PC-9 (cell line): ENCODE results near the gene CLMN. TPM values are rescaled to one million over a fixed set of nuclear protein-coding genes. Genes with fewer than 3 reads are reported as not detected.

ENCODE experiments used
- BruUV-seq: library from RNA; stranded (reverse); fragments of 400-500 nt; replicated peaks from 2 replicates; lab custom pipeline; 2021; lab: Mats Ljungman, UMichigan
- CTCF ChIA-PET: fragments of 300-600 bp; sonication (Branson Sonifier 250); formaldehyde crosslinking; loops from one replicate; lab custom pipeline; 2022; ENCODE audit warnings: antibody characterized with exemption; lab: Charles Lee
- POLR2A ChIA-PET: fragments of 300-600 bp; sonication (Branson Sonifier 250); formaldehyde crosslinking; loops from one replicate; lab custom pipeline; 2022; ENCODE audit warnings: antibody characterized with exemption; ENCODE audit not compliant: unreplicated experiment; lab: Charles Lee
- DNase-seq, 2 experiments: peaks; one replicate each; pipeline versions ENCODE4 v3.0.0 to v3.0.0-alpha.2; 2015 to 2022; ENCODE audit warnings: mixed read lengths in 1 of 2
- H2AFZ ChIP-seq: fragments of 200-600 bp; sonication (generic); 2 replicates; pipeline ENCODE4 v1.8.1; 2017; ENCODE audit warnings: antibody characterized with exemption
- H3F3A ChIP-seq: fragments of 200-600 bp; sonication (generic); 2 replicates; pipeline ENCODE4 v1.8.1; 2017; ENCODE audit warnings: antibody characterized with exemption, mild to moderate bottlenecking, low read depth; ENCODE audit not compliant: insufficient read depth
- H3K27ac ChIP-seq: fragments of 200-600 bp; sonication (generic); 2 replicates; pipeline ENCODE4 v1.6.1; 2016; ENCODE audit warnings: mixed run types
- H3K27me3 ChIP-seq: fragments of 200-600 bp; sonication (generic); 2 replicates; pipeline ENCODE4 v1.6.1; 2016; ENCODE audit warnings: low read depth, mixed run types; ENCODE audit not compliant: insufficient read depth
- H3K36me3 ChIP-seq: fragments of 200-600 bp; sonication (generic); 2 replicates; pipeline ENCODE4 v1.6.1; 2016; ENCODE audit warnings: low read depth, mixed run types
- H3K4me1 ChIP-seq: fragments of 200-600 bp; sonication (generic); replicated peaks from 2 replicates; pipeline ENCODE4 v1.6.1; 2016; ENCODE audit warnings: mixed run types; ENCODE audit not compliant: insufficient read depth
- H3K4me2 ChIP-seq: fragments of 200-600 bp; sonication (generic); 2 replicates; pipeline ENCODE4 v1.6.1; 2017; ENCODE audit warnings: mixed run types
- H3K4me3 ChIP-seq: fragments of 200-600 bp; sonication (generic); 2 replicates; pipeline ENCODE4 v1.6.1; 2016; ENCODE audit warnings: mixed run types
- H3K79me2 ChIP-seq: fragments of 200-600 bp; sonication (generic); 2 replicates; pipeline ENCODE4 v1.6.1; 2017; ENCODE audit warnings: low read depth, mixed run types
- H3K9me2 ChIP-seq: fragments of 200-600 bp; sonication (generic); 2 replicates; pipeline ENCODE4 v1.8.1; 2017; ENCODE audit warnings: mild to moderate bottlenecking; ENCODE audit not compliant: insufficient read depth
- H3K9me3 ChIP-seq: fragments of 200-600 bp; sonication (generic); 2 replicates; pipeline ENCODE4 v1.8.1; 2016; ENCODE audit warnings: low read depth; ENCODE audit not compliant: insufficient read depth
- H4K20me1 ChIP-seq: fragments of 200-600 bp; sonication (generic); 2 replicates; pipeline ENCODE4 v1.8.1; 2017; ENCODE audit not compliant: insufficient read depth
- EZH2 ChIP-seq: fragments of 200-600 bp; sonication (generic); IDR thresholded peaks from 2 replicates; pipeline ENCODE4 v1.8.0; 2017; ENCODE audit warnings: antibody characterized with exemption, low read depth
- intact Hi-C: fragments of 100-400 bp; cut with micrococcal nuclease; formaldehyde crosslinking; loops from one replicate; pipeline ENCODE4 v1.10.0; 2022; ENCODE audit not compliant: unreplicated experiment
- total RNA-seq: library from RNA; stranded (reverse); gene quantifications from 2 replicates; pipeline ENCODE4 v1.2.3, GENCODE V29; 2021
- TF ChIP-seq, protein P1 (sequence below): fragments of 200-600 bp; sonication (generic); conservative IDR thresholded peaks from 2 replicates; pipeline ENCODE4 v1.6.1; 2017; ENCODE audit warnings: mixed run types, antibody characterized with exemption, mild to moderate bottlenecking, moderate library complexity

CLMN gene
- total RNA-seq, 1 experiment from 2014 or later, result 15.8 TPM

DNA sequence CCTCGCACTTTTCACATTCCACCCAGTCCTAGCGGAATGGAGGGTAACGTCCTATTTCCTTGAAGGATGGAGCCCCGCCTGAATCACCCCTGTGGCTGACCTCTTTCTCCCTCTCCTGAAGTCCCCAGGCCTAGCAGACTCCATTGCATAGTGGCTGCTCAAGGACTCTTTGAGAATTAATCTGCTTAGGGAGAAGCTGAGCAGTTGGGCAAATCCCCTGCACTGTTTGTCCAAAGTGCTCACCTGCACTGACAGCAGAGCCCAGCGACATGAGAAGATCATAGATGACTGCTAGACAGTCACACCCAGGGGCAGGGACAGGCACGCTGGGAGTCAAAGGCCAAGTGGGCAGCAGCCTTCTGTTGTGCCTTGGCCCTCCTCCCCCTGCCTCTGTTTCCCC, 124.7 kb downstream of the CLMN start:
- Histone ChIP-seq H3K9me3 (no peaks in the 10 kb centered on the region), H3K27ac (no peak overlapping the region), H2AFZ (no peak overlapping the region), H3K4me1 (peaks cover 18% of the 10 kb centered on the region), H3K4me3 (no peak overlapping the region), H3K79me2 (no peaks in the 10 kb centered on the region), H3K36me3 (no peaks in the 10 kb centered on the region), H4K20me1 (no peaks in the 10 kb centered on the region), H3K4me2 (no peak overlapping the region), H3F3A (peaks cover 9% of the 10 kb centered on the region; the same call in 1 of the 2 replicates), H3K9me2 (no peaks in the 10 kb centered on the region), H3K27me3 (no peaks in the 10 kb centered on the region)
- BruUV-seq, result no TSS peak
- CTCF ChIA-PET, result no interaction called here
- POLR2A ChIA-PET, result no interaction called here
- intact Hi-C loops, result no loop called here
- no peak for DNase-seq
- TF ChIP-seq, protein P1, sequence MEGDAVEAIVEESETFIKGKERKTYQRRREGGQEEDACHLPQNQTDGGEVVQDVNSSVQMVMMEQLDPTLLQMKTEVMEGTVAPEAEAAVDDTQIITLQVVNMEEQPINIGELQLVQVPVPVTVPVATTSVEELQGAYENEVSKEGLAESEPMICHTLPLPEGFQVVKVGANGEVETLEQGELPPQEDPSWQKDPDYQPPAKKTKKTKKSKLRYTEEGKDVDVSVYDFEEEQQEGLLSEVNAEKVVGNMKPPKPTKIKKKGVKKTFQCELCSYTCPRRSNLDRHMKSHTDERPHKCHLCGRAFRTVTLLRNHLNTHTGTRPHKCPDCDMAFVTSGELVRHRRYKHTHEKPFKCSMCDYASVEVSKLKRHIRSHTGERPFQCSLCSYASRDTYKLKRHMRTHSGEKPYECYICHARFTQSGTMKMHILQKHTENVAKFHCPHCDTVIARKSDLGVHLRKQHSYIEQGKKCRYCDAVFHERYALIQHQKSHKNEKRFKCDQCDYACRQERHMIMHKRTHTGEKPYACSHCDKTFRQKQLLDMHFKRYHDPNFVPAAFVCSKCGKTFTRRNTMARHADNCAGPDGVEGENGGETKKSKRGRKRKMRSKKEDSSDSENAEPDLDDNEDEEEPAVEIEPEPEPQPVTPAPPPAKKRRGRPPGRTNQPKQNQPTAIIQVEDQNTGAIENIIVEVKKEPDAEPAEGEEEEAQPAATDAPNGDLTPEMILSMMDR, result no peak
- no peak for TF ChIP-seq EZH2

DNA sequence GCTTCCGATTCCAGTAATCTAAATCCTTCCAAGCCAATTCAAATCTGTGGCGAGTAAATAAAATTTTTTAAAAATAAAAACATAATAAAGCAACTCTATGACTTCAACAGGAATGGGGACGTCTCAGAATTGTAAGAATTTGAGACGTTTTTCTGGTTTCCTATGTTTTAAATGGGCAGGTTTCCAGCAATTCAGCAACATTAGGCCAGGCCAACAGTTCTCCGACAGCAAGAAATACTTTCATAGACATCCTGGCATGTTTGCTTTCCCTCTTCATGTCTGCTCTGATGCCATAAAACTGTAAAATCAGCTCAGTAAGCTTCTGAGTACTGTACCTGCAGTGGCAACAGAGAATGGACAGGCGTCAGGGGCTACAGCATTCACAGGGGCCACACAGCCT, 126.6 kb downstream of the CLMN start:
- Histone ChIP-seq H3K27ac (no peak overlapping the region), H3K4me3 (no peak overlapping the region), H3K4me1 (peaks cover 15% of the 10 kb centered on the region), H3K79me2 (no peaks in the 10 kb centered on the region), H3K4me2 (no peak overlapping the region), H3F3A (peaks cover 9% of the 10 kb centered on the region; the same call in 1 of the 2 replicates), H3K9me2 (no peaks in the 10 kb centered on the region), H2AFZ (no peak overlapping the region), H3K27me3 (no peaks in the 10 kb centered on the region), H3K36me3 (no peaks in the 10 kb centered on the region), H3K9me3 (no peaks in the 10 kb centered on the region), H4K20me1 (no peaks in the 10 kb centered on the region)
- DNase-seq, result no peak
- ChIA-PET POLR2A (no interaction called here), CTCF (no interaction called here)
- intact Hi-C loops, result no loop called here
- TF ChIP-seq, protein P1, result no peak
- TF ChIP-seq EZH2, result no peak
- no TSS peak for BruUV-seq

DNA sequence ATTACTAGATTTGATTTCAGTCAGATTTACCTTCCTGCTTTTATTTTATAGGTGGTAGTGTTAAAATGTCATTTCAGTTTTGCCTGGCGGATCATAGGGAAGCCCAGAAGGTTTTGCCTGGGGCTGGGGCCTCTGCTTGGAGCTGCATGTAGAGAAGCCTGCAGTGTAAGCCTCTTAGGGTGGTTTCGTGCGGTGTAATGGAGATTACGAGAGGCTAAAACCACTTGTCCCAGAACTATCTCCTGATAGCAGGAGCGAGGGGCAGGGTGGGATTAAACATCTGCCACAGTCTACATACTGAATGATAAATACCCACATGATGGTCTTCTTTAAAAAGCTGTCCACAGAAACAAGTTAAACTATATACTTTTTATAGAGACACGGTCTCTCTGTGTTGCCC, 127.4 kb downstream of the CLMN start:
- no TSS peak for BruUV-seq
- Histone ChIP-seq H3F3A (peaks cover 7% of the 10 kb centered on the region; the same call in 1 of the 2 replicates), H3K27me3 (no peaks in the 10 kb centered on the region), H3K4me2 (no peak overlapping the region), H3K9me3 (no peaks in the 10 kb centered on the region), H3K79me2 (no peaks in the 10 kb centered on the region), H3K9me2 (no peaks in the 10 kb centered on the region), H2AFZ (no peak overlapping the region), H3K4me3 (no peak overlapping the region), H3K4me1 (peaks cover 8% of the 10 kb centered on the region), H3K27ac (no peak overlapping the region), H4K20me1 (no peaks in the 10 kb centered on the region), H3K36me3 (no peaks in the 10 kb centered on the region)
- intact Hi-C loops, result no loop called here
- TF ChIP-seq, protein P1, result no peak
- no peak for TF ChIP-seq EZH2
- POLR2A ChIA-PET, result no interaction called here
- no peak for DNase-seq
- CTCF ChIA-PET, result no interaction called here
